HEK293 (cell line): ENCODE results near the gene CTBP1.

Experiments
- CTCF ChIP-seq: fragments of 450-650 bp; formaldehyde crosslinking; IDR thresholded peaks from 2 replicates; pipeline ENCODE4 v1.5.1; 2016; ENCODE audit warnings: missing biosample characterization, missing genetic modification characterization
- KLF8 ChIP-seq: fragments of 450-650 bp; formaldehyde crosslinking; IDR thresholded peaks from 2 replicates; pipeline ENCODE4 v1.5.1; 2016; ENCODE audit warnings: missing biosample characterization, missing genetic modification characterization
- PATZ1 ChIP-seq: fragments of 450-650 bp; formaldehyde crosslinking; IDR thresholded peaks from 2 replicates; pipeline ENCODE4 v1.5.1; 2016; ENCODE audit warnings: missing biosample characterization, missing genetic modification characterization
- TSHZ1 ChIP-seq: fragments of 450-650 bp; formaldehyde crosslinking; IDR thresholded peaks from 2 replicates; pipeline ENCODE4 v1.5.1; 2016; ENCODE audit warnings: missing biosample characterization, missing genetic modification characterization, borderline replicate concordance
- ZBTB11 ChIP-seq: fragments of 450-650 bp; formaldehyde crosslinking; conservative IDR thresholded peaks from 2 replicates; pipeline ENCODE4 v1.5.1; 2016; ENCODE audit warnings: low read depth, missing biosample characterization, missing genetic modification characterization
- ZBTB7A ChIP-seq: fragments of 450-650 bp; formaldehyde crosslinking; IDR thresholded peaks from 2 replicates; pipeline ENCODE4 v1.5.1; 2016; ENCODE audit warnings: low read depth, missing biosample characterization, missing genetic modification characterization
- ZNF654 ChIP-seq: fragments of 450-650 bp; formaldehyde crosslinking; IDR thresholded peaks from 2 replicates; pipeline ENCODE4 v1.5.1; 2016; ENCODE audit warnings: low read depth, missing biosample characterization, missing genetic modification characterization
- ZNF660 ChIP-seq: fragments of 450-650 bp; IDR thresholded peaks from 2 replicates; pipeline ENCODE4 v1.5.1; 2018; ENCODE audit warnings: missing biosample characterization, mild to moderate bottlenecking, missing genetic modification characterization
- ZNF76 ChIP-seq: fragments of 450-650 bp; formaldehyde crosslinking; IDR thresholded peaks from 2 replicates; pipeline ENCODE4; 2016; ENCODE audit warnings: low read depth, missing biosample characterization, missing genetic modification characterization, borderline replicate concordance
- ZNF791 ChIP-seq: fragments of 450-650 bp; formaldehyde crosslinking; IDR thresholded peaks from 2 replicates; pipeline ENCODE4 v1.5.1; 2016; ENCODE audit warnings: missing biosample characterization, missing genetic modification characterization

- TF ChIP-seq PATZ1 (tag by site-specific recombination) (no peak), ZNF660 (tag by site-specific recombination) (no peak), ZNF791 (tag by site-specific recombination) (no peak), ZNF76 (tag by site-specific recombination) (no peak), CTCF (tag by site-specific recombination) (no peak), TSHZ1 (no peak), KLF8 (tag by site-specific recombination) (no peak), ZNF654 (tag by site-specific recombination) (no peak), ZBTB11 (no peak), ZBTB7A (tag by site-specific recombination) (no peak)
Measured at GRCh38 chr4:1210971-1211370, 38.0 kb downstream of the CTBP1 start.
